SH-SY5Y (cell line): ENCODE measurements around the gene MUC6.

Source experiments
- GATA2 ChIP-seq: IDR thresholded peaks from 2 replicates; pipeline ENCODE4 v1.6.1; 2011; ENCODE audit warnings: mild to moderate bottlenecking, low read depth, low read length
- GATA3 ChIP-seq: IDR thresholded peaks from 2 replicates; pipeline ENCODE4 v1.6.1; 2011; ENCODE audit warnings: low read depth, mild to moderate bottlenecking, low read length, moderate library complexity

DNA sequence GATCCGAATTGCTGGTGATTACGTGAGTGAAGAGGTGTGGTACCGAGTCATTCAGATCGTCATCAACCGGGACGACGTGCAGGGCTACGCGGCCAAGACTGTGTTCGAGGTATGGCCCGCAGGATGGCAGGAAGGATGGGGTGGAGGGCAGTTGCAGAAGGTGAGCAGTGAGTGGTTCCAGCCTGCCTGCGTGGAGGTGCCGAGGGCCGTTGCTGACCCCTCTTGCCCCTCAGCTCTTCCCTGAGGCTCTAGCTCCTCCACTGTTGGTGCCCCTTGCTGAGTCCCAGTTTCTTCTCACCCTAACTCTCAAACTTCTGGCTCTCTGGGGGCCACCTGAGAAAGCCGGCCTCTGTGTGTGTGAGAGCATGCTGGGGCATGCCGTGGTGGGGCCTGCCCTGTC lies 43.9 kb downstream of the MUC6 start:
- no peak for TF ChIP-seq GATA3
- TF ChIP-seq GATA2: no peak
